Measurements from ENCODE around the gene MDM2. TPM values are rescaled to one million over a fixed set of nuclear protein-coding genes. Genes with fewer than 3 reads are reported as not detected.

Gene MDM2
- total RNA-seq, 1 donor = 21.8 TPM

DNA sequence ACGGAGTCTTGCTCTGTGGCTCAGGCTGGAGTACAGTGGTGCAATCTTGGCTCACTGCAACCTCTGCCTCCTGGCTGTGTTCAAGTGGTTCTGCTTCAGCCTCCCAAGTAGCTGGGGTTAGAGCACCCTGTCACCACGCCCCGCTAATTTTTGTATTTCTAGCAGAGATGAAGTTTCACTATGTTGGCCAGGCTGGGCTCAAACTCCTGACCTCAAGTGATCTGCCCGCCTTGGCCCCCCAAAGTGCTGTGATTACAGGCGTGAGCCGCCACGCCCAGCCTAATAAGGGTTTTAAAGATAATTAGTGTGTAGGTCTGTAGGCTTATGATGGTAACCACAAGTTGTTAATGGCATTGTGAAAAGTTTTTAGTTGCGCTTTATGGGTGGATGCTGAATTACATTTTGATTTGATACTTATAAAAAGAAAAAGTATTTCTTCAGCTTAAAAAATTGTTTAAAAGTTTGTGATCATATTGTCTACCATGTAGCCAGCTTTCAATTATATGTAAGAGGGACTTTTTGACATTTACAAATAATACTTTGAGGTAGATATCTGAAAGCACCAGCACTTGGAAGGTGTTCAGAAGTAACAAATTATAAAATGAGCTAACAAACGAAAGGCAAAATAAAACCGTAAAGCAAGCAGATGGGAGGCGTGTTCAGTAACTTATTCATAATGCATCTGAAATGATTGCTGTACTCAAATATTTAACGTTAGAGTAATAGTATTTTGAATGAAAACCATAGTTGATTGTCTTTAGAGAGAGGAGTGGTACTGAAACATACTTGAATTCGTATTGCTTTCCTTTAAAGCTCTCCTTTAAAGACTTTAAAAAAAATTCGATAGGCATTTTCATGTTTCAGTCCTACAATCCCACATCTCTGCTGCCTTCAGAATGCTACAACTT, 37.1 kb downstream of the MDM2 start:
- no peak for DNase-seq (ENCODE audit: low read depth in 2 of 3, low spot score in 2 of 3)

DNA sequence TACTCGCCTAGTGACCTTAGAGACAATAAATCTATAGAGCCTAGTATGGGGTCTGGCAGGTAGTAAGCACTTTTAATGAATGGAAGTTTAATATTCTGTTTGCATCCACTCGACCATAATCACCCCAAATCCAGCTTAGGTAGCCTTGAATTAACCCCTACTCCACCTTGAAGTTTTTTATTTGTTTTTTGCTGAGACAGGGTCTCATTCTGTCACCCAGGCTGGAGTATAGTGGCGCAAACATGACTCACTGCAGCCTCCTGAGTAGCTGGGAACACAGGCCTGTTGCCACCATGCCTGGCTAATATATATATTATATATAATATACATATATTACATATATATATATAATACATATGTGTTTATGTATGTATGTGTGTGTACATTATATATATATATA, 38.8 kb downstream of the MDM2 start:
- DNase-seq (ENCODE audit: low read depth in 2 of 3, low spot score in 2 of 3) = no peak

DNA sequence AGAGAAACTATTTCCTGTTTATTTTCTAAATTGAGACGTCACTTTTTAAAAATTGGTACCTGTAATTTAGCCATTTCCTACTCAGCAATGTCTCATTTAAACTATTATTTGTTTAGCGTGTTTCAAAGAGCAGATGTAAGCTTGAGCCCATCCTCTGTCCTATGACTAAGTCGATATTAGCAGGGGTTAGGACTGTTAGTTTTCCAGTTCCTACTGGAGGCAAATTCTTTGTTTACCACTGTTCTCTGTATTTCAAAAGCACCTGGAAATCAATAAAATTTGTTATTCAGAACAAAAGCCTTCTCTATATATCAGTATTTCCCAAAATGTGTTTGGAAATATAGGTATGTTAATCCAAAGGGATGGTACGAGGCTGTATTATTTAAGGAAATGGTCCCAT, 42.4 kb downstream of the MDM2 start:
- no peak for DNase-seq (ENCODE audit: low read depth in 2 of 3, low spot score in 2 of 3)

DNA sequence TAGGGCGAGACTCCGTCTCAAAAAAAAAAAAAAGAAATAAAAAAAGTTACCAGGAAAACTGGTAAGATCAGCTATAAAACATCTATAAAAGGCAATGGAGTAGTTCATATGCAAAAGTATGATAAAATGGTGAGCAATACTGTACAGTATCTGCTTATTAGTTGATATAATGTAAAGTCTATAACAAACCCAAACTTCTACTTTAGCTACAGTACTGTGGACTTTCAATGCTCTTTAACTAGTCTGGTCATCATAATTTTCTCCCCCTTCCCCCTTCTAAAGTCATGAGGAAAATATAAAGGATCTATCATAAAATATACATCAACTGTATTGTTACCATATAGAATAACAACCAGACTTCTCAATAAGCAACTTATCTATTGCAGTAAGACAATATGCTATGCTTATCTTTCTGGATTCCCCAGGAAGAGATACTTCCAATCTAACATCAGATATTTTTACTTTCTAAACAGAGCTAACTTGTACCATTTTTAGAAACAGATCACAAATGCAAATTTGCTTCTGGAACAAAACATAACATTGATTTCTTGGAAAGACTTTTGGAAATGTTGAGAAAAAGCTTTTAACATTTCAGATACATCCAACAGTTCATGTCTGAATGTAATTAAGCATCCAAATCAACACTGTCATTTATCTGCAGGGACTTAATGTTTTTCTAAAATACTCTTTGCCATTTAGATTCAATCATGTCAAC, 43.8 kb downstream of the MDM2 start:
- no peak for DNase-seq (ENCODE audit: low read depth in 2 of 3, low spot score in 2 of 3)

DNA sequence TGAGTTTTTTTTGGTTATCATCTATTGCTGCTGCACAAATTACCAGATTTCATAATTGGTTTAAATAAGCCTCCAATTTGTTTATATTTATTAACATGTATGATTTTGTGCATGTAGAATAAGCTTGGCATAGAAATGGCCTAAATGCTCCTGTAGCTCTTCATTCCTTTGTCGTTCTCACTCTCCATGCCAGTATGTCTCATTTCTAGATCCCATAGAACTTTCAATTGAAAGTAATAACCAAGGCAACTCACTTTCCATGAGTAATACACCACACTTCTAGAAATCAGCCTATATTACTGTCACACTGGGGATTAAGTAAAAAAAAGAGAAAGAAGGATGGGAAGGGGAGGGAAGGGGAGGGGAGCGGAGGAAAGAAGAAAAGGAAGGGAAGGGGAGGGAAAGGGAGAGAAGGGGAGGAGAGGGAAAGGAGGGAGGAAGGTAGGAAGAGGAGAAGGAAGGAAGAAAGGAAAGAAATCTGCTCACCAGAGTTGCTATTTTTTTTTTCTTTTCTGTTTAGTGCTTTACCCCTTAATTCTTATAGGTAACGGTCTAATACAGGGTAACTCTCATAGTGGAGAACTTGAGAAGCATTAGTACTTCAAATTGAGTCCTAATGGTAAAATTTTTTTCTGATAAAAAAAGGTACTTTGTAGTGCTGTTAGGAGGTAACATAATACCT, 45.6 kb downstream of the MDM2 start:
- no peak for DNase-seq (ENCODE audit: low read depth in 2 of 3, low spot score in 2 of 3)

DNA sequence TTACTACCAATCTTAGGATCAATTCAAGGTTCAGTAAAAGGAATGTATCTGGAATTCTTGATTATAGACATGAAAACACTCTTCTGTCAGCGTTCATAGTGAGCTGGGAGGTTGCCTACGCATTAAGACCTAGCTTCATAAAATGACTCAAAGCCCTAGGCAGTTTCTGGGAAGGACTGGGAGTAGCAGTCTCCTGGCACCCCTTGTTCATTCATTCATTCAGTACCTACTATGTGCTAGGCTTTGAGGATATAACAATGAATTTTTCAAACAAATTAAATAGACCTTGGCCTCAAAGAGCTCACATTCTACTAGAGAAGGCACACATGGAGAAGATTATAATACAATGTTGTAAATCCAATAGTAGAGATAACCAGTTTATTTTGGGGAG, 46.1 kb downstream of the MDM2 start:
- no peak for DNase-seq (ENCODE audit: low read depth in 2 of 3, low spot score in 2 of 3)

DNA sequence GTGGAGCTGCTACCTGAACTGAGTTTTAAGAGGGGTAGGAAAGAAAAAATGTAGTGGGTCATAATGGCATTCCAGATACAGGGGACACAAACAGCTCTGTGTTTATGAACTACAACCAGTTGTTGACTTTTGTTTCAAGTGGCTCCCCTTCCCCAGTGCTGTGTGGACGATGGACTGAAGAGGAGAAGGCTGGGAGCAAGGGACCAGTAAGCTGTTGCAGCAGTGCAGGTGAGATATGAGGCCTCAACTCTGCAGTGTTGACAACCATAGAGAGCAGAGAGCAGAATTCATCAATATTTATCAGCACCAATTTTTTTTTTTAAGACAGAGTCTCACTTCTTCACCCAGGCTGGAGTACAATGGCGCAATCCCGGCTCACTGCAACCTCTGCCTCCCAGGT, 46.6 kb downstream of the MDM2 start:
- DNase-seq (ENCODE audit: low read depth in 2 of 3, low spot score in 2 of 3) = no peak

DNA sequence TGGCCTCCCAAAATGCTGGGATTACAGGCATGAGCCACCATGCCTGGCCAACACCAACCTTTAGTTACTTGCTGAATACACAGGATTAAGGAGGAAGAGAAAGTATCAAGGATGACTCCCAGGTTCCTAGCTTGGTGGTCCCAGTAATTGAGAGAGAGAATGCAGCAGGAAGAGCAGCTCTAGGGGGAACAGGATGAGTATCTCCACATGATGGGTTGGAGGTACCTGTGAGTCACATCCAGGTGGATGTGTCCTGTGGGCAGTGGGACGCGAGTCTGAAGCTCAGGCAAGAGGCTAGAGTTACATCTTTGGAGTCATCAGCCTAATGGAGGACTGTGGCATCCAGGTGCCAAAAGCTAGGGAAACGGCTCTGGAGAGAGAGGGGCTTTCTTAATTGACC, 47.1 kb downstream of the MDM2 start:
- no peak for DNase-seq (ENCODE audit: low read depth in 2 of 3, low spot score in 2 of 3)

DNA sequence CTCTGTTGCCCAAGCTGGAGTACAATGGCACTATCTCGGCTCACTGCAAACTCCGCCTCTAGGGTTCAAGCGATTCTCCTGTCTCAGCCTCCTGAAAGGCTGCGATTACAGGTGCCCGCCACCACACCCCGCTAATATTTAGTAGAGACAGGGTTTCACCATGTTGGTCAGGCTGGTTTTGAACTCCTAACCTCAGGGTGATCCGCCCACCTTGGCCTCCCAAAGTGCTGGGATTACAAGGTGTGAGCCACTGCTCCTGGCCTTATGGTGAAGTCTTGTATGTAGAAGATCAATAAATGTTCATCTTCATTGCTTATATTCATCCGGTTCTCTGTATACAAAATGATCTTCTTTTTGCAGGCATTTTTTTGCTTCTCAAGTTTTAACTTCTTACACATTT, 47.8 kb downstream of the MDM2 start:
- no peak for DNase-seq (ENCODE audit: low read depth in 2 of 3, low spot score in 2 of 3)

DNA sequence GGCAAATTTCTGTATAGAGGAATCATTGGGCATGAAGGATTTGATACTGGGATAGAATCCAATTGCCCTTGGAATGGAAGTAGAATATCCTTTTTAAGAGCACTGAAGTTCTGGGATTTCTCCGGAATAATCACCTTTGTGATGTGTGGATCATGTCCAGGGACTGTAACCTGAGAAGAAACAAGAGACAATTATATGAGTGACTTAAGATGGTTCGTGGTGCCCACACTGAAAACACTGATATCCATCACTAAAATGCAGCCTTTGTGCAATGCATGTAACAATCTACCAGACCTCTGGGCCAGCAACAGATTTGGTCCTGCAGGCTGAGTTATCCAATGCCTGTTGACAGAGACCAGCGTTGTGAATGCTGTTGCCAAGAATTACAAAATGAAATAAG, 48.5 kb downstream of the MDM2 start:
- DNase-seq (ENCODE audit: low read depth in 2 of 3, low spot score in 2 of 3) = no peak

DNA sequence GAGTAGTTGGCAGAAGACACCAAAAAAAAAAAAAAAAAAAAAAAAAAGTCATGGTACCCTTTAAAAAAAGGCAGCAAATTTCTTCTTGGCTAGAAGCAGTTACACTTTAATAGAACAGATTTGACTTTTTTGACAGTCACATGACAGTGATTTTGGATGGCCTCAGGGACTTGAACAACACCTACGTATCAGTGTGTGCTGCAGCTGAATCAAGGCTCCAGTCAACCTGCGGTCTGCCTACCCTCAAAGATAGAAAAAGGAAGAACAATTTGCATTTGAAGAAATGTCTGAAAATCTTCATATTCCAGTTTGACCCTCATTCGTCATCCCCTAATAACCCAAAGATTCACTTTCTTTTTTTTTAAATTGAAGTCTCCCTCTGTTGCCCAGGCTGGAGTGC, 53.9 kb downstream of the MDM2 start:
- no peak for DNase-seq (ENCODE audit: low read depth in 2 of 3, low spot score in 2 of 3)

DNA sequence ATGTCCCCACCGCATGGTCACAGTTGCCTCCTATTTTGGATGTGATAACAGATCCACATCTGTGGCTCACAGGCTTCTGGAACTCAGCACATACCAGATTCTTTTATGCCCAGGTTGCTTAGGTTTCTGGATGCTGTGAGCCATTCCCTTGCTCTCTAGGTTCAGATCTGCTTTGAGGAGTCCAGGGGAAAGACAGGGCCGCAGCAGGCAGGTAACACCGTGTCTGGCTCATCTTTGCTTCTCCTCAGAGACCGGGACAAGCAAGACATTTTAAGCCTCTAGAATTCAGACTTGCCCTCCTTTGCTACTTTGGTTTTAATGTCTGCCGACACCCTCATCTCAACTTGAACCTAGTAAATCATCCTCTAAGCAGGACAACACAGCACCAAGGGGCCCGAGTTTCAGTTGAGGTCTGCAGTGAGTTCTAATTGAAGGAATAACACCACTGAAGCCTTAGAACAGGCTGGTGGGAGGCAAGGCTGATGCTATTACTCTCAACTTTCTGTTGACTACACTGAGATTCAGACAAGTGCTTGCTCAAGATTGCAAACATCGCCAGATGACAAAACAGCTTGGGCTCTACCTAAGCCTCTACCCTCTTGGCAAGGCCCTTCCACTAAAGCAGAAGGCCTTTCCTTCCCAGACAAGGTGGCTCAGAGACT, 55.3 kb downstream of the MDM2 start:
- DNase-seq (ENCODE audit: low read depth in 2 of 3, low spot score in 2 of 3) = no peak

DNA sequence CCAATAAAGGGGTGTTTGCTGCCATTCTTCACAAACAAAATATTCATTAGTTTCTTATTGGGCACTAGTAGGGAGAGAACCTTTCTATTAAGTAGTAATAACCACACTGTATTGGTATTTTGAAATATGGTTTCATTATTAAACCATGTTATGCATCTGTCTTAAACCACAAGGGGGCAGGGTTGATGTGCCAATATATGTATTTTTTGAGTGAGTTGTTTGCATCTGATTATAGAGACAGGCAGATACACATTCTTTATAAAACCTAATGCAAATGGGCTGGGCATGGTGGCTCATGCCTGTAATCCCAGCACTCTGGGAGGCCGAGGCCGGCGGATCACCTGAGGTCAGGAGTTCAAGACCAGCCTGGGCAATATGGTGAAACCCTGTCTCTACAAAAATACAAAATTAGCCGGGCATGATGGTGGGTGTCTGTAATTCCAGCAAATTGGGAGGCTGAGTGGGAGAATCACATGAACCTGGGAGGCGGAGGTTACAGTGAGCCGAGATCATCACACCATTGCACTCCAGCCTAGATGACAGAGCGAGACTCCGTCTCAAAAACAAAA, 56.0 kb downstream of the MDM2 start:
- peak in 2 of 3 donors; percentile 23 to 74 for DNase-seq (ENCODE audit: low read depth in 2 of 3, low spot score in 2 of 3)

DNA sequence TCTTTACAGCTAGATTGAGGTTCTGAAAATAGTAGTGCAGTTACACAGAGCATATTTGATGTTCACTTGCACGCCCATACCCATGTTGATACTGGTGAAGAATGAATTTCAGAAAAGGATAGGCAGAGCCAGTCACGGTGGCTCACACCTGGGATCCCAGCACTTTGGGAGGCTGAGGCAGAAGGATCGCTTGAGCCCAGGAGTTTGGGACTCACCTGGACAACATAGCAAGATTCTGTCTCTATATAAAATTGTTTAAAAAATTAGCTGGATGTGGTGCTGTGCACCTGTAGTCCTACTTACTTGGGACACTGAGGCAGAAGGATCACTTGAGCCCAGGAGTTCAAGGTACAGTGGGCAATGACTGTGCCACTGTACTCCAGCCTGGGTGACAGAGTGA, 56.6 kb downstream of the MDM2 start:
- no peak for DNase-seq (ENCODE audit: low read depth in 2 of 3, low spot score in 2 of 3)

DNA sequence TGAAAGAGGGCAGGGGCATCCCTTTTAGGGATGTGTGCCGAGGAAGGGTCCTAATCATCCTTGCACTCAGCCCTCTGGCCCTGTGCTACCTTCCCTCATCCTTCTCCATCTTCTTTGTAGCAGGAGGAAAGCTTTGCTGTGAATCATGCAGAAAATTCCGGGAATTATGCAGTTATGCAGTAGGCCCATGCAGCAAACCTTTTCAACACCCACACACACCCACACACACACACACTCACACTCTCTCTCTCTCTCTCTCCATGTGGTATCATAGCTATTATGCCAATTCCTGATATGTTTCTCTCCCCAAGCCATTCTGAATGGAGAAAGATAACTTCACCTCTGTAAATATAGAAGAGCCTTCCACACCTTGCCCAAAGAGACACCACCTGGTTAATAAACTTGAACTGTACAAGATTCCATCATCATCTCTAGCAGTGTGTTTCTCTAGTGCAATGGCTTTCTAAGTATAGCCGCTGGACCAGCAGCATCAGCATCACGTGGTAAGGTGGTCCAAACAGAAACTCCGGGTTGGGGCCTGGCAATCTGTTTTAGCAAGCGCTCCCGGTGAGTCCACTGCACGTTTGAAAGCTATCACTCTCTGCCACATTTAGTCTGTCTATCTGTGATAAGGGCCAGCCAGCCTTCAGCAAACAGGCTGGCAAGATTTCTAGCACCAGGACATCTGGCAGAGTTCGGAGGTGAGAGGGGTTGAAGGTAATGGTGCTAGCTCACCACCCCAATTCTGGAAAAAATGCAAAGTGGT, 57.6 kb downstream of the MDM2 start:
- peak in 2 of 3 donors; percentile 5 to 23 for DNase-seq (ENCODE audit: low read depth in 2 of 3, low spot score in 2 of 3)

DNA sequence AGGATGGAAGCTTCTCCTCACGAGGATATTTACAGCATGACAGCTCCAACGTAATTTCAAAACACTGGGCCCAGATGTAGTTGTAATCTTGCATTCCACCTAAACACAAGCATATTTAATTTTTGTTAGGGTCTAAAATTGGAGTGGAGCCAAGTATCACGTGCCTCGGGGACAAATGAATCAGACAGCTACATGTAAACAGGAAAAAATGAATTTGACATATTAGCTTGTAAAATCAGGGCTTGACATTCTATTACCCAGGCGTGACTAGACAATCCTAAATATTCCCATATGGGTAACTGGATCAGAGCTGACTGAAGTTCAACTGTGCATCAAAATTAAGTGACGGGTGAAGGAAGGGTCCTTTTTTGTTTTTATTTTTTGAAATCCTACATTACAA, 59.0 kb downstream of the MDM2 start:
- DNase-seq (ENCODE audit: low read depth in 2 of 3, low spot score in 2 of 3) = no peak

DNA sequence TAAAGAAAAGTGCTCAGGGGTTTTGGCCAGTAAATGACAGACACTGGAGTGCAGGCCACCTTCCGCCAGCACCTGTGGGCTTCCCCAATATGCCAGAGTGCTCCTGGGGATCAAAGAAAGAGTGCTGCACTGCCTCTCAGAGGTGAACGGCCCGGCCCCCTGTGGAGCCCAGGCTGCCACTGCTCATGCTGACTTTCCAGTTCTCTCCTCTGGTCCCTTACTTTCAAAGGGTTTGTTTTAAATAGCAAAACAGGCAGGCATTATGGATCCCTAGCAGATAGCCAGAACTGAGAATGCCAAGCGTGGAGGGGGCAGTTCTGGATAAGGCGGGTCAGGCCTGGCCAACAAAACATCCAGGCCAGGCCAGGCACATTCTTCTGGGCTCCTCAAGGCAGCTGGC, 59.6 kb downstream of the MDM2 start:
- no peak for DNase-seq (ENCODE audit: low read depth in 2 of 3, low spot score in 2 of 3)

DNA sequence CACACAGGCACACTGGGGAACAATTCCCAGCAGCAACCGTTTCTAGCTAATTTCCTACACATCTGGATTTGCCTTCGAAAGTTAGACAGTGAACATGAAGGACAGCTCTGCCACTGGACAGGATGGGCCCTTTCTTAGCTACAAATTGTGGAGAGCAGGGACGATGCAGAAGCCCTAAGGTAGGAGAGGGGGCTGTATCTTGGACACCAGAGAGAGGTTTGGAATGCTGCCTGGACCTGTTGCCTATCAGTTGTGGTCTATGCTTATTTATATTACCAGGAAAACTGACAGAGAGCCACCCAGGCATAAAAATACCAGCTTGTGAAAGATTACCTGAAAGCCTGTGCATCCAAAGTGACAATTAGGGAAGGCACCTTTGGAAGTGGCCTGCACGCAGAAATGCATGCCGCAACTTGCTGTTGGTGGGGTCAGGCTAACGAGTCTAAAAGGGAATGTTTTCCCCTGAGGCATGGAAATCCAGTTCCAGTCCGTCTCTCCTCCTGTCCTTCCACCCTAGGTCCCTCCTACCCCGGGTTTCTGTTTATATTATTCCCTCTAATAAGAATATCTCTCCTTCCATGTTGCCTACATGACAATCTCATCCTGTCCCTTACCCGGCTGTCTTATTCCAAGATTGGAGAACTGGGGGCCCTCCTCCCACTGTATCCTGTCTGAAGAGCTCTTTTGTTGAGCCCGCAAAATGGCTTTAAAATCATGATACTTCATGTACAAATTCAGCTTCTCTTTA, 60.2 kb downstream of the MDM2 start:
- DNase-seq (ENCODE audit: low read depth in 2 of 3, low spot score in 2 of 3) = no peak

DNA sequence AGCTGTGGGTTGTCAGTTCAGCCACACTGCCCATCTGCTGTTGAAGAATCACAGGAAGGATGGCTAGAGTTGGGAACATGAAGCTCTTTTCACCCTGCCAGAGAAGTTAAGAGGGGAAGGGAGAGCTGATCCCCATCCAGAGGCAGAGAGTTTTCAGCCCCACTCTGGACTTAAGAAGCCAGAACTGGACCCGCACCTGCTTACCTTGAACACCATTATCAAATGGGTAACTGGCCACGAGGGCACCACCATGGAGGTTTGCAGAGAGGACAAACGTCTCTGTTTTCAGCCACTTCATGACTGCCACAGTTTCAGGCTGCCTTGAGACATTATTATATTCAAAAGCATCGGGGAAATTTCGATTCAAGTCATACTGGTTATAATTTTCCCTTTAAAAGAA, 62.0 kb downstream of the MDM2 start:
- DNase-seq (ENCODE audit: low read depth in 2 of 3, low spot score in 2 of 3) = no peak
